Measurements from ENCODE around the gene ABCD3. TPM values are rescaled to one million over a fixed set of nuclear protein-coding genes. Genes with fewer than 3 reads are reported as not detected.

The ABCD3 gene
- total RNA-seq, 1 experiment from 2014 or later = 93.4 TPM

DNA sequence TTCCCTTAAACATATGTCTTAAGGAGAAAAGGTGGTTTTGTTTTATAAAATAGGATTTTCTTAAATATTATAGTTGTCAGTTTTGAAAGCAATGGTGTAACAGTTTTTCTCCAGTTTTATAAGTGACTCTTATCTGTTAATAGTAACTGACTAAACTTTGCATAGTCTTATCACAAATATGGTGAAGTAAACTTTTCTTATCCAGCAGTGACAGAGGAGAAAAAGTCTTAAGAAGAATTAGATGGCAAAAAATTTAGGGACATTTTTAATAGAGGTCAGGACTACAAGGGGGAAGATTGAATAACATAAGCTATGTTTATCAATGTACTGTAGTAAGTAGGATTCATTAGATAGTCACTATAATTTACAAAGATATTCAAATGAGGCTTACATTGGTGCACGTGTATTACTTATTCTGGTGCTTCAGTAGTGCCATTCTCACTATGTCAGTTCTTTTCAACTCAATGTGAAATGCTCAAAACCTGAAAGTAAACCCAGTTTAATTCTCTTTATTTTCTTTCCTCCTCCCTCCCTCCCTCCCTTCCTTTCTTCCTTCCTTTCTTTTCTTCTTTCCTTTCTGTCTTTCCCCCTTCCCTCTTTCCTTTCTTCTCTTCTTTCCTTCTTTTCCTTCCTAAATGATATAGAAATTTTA, 97.2 kb downstream of the ABCD3 start:
- Histone ChIP-seq H3K4me3 (ENCODE audit: low read depth, low read length) (no peak overlapping the region), H3K36me3 (ENCODE audit: control insufficient read depth, insufficient read depth, low read length) (no peaks in the 10 kb centered on the region), H3K4me1 (0 out of 2 replicates have a peak, but pooled peaks cover 3% of the 10 kb centered on the region), H3K27me3 (replicated peaks; ENCODE audit: control insufficient read depth, insufficient read depth, low read length) (no peaks in the 10 kb centered on the region), H3K9me3 (no peaks in the 10 kb centered on the region)
- Mint-ChIP-seq H3K4me1 (ENCODE audit: low read depth, unreplicated experiment) (peaks cover 7% of the 10 kb centered on the region), H3K27ac (ENCODE audit: unreplicated experiment) (no peak overlapping the region), H3K36me3 (ENCODE audit: insufficient read depth, unreplicated experiment) (peaks cover 14% of the 10 kb centered on the region), H3K4me3 (ENCODE audit: unreplicated experiment) (no peak overlapping the region), H3K27me3 (ENCODE audit: insufficient read depth, unreplicated experiment) (no peaks in the 10 kb centered on the region), H3K9me3 (ENCODE audit: unreplicated experiment) (no peaks in the 10 kb centered on the region)
- POLR2A ChIA-PET = no interaction called here
- CTCF ChIA-PET = no interaction called here
- DNase-seq = no peak
- intact Hi-C loops (cut with micrococcal nuclease; ENCODE audit: unreplicated experiment) = no loop called here
- TF ChIP-seq, protein P1, sequence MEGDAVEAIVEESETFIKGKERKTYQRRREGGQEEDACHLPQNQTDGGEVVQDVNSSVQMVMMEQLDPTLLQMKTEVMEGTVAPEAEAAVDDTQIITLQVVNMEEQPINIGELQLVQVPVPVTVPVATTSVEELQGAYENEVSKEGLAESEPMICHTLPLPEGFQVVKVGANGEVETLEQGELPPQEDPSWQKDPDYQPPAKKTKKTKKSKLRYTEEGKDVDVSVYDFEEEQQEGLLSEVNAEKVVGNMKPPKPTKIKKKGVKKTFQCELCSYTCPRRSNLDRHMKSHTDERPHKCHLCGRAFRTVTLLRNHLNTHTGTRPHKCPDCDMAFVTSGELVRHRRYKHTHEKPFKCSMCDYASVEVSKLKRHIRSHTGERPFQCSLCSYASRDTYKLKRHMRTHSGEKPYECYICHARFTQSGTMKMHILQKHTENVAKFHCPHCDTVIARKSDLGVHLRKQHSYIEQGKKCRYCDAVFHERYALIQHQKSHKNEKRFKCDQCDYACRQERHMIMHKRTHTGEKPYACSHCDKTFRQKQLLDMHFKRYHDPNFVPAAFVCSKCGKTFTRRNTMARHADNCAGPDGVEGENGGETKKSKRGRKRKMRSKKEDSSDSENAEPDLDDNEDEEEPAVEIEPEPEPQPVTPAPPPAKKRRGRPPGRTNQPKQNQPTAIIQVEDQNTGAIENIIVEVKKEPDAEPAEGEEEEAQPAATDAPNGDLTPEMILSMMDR (IDR thresholded peaks at IDR 0.05; ENCODE audit: insufficient read depth in 1 of 2, low read depth in 1 of 2, low read length in 1 of 2, severe bottlenecking in 1 of 2, unreplicated experiment in 1 of 2) = no peak
- no TSS peak for BruUV-seq (replicated peaks)

DNA sequence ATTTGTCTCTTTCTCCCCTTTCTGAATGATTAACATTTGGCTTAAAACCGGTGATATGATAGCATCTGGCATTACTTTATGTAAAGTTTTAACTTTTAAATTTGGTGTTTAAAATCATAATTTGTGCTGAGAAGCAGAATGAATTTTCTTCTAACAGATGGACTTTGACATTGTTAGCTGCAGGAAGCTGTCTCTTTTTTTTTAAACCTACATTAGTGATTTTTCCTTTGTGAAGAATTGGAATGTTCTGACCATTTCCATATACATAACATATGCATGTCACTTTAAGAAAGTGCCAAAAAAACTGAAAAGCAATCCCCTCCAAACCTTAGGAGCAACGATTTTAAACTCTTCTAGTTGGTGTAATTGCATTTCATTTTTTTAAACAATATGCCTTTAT, 101.2 kb downstream of the ABCD3 start:
- no peaks in the 10 kb centered on the region for H3K27me3 Mint-ChIP-seq (ENCODE audit: insufficient read depth, unreplicated experiment)

DNA sequence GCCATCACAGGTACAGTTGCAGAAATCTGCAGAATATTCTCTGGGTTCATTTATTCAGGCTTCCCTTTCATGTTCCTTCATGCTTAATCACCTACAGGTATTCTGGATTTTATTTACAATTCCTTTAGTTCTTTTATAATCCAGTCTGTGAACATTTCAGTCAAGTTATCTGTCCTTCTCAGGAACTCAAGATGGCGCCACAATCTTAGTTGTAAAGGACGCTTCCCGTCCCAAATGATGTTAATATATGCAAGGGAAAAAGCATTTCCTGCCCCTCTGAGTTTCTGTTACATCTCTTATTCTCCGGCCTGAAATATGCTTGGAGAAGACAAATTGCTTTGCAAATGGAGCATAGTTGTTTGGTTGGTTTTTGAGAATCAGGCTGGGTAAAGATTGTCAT, 104.1 kb downstream of the ABCD3 start:
- DNase-seq = no peak
- Mint-ChIP-seq H3K4me1 (ENCODE audit: low read depth, unreplicated experiment) (peaks cover 23% of the 10 kb centered on the region), H3K4me3 (ENCODE audit: unreplicated experiment) (no peak overlapping the region), H3K36me3 (ENCODE audit: insufficient read depth, unreplicated experiment) (peaks cover 18% of the 10 kb centered on the region), H3K27me3 (ENCODE audit: insufficient read depth, unreplicated experiment) (no peaks in the 10 kb centered on the region), H3K9me3 (ENCODE audit: unreplicated experiment) (no peaks in the 10 kb centered on the region), H3K27ac (ENCODE audit: unreplicated experiment) (no peak overlapping the region)
- POLR2A ChIA-PET = no interaction called here
- CTCF ChIA-PET = no interaction called here
- intact Hi-C loops (cut with micrococcal nuclease; ENCODE audit: unreplicated experiment) = loop anchor here (1.0 kb wide), 1 partner anchor 280 kb away; no protein-coding TSS in a partner anchor
- Histone ChIP-seq H3K4me3 (ENCODE audit: low read depth, low read length) (no peak overlapping the region), H3K36me3 (ENCODE audit: control insufficient read depth, insufficient read depth, low read length) (no peaks in the 10 kb centered on the region), H3K9me3 (no peaks in the 10 kb centered on the region), H3K4me1 (peaks cover 18% of the 10 kb centered on the region), H3K27me3 (replicated peaks; ENCODE audit: control insufficient read depth, insufficient read depth, low read length) (no peaks in the 10 kb centered on the region)
- TF ChIP-seq, protein P1 (IDR thresholded peaks at IDR 0.05; ENCODE audit: insufficient read depth in 1 of 2, low read depth in 1 of 2, low read length in 1 of 2, severe bottlenecking in 1 of 2, unreplicated experiment in 1 of 2) = peak in 1 of 2 experiments; percentile 22
- BruUV-seq (replicated peaks) = no TSS peak

More for the DNA sequence above, 101.2 kb downstream of the ABCD3 start:
- POLR2A ChIA-PET = no interaction called here
- Histone ChIP-seq H3K4me1 (0 out of 2 replicates have a peak, but pooled peaks cover 3% of the 10 kb centered on the region), H3K36me3 (ENCODE audit: control insufficient read depth, insufficient read depth, low read length) (no peaks in the 10 kb centered on the region), H3K9me3 (no peaks in the 10 kb centered on the region), H3K4me3 (ENCODE audit: low read depth, low read length) (no peak overlapping the region), H3K27me3 (replicated peaks; ENCODE audit: control insufficient read depth, insufficient read depth, low read length) (no peaks in the 10 kb centered on the region)
- DNase-seq = no peak
- no peaks in the 10 kb centered on the region for H3K9me3 Mint-ChIP-seq (ENCODE audit: unreplicated experiment)
- no TSS peak for BruUV-seq (replicated peaks)
- TF ChIP-seq, protein P1 (IDR thresholded peaks at IDR 0.05; ENCODE audit: insufficient read depth in 1 of 2, low read depth in 1 of 2, low read length in 1 of 2, severe bottlenecking in 1 of 2, unreplicated experiment in 1 of 2) = no peak
- CTCF ChIA-PET = no interaction called here
- peaks cover 9% of the 10 kb centered on the region for H3K36me3 Mint-ChIP-seq (ENCODE audit: insufficient read depth, unreplicated experiment)
- intact Hi-C loops (cut with micrococcal nuclease; ENCODE audit: unreplicated experiment) = no loop called here
- H3K27ac Mint-ChIP-seq (ENCODE audit: unreplicated experiment) = no peak overlapping the region
- H3K4me1 Mint-ChIP-seq (ENCODE audit: low read depth, unreplicated experiment) = no peaks in the 10 kb centered on the region
- no peak overlapping the region for H3K4me3 Mint-ChIP-seq (ENCODE audit: unreplicated experiment)

Data from Caco-2 (cell line).